Activated B cell treated with CpG ODN at 0.5 μM for 24 hours (primary cell): ENCODE measurements around the gene WIPF2. TPM values are rescaled to one million over a fixed set of nuclear protein-coding genes. Genes with fewer than 3 reads are reported as not detected.
A peak's percentile ranks its signal among the peaks of the same experiment; 100 is the strongest.

Experiments used
- ATAC-seq: fragments of 200-7000 bp; cut with Tn5 transposase; one replicate; pipeline ENCODE4 v1.10.0; 2021; ENCODE audit warnings: low read depth, mild to moderate bottlenecking, moderate library complexity
- CTCF ChIA-PET: fragments of 350-600 bp; sonication (Branson Sonifier 250); formaldehyde crosslinking; loops from one replicate; lab custom pipeline; 2021; ENCODE audit warnings: antibody characterized with exemption; lab: Charles Lee
- POLR2A ChIA-PET: fragments of 350-600 bp; sonication (Branson Sonifier 250); formaldehyde crosslinking; loops from one replicate; lab custom pipeline; 2021; ENCODE audit warnings: antibody characterized with exemption; lab: Charles Lee
- DNase-seq: peaks from one replicate; pipeline ENCODE4 v3.0.0; 2022
- H3K27ac Mint-ChIP-seq: one replicate; pipeline ENCODE4 v1.8.0; 2020; ENCODE audit warnings: mixed read lengths
- H3K27me3 Mint-ChIP-seq: one replicate; pipeline ENCODE4 v1.8.0; 2021; ENCODE audit warnings: mixed read lengths
- H3K36me3 Mint-ChIP-seq: one replicate; pipeline ENCODE4 v1.8.0; 2021; ENCODE audit warnings: low read depth, mixed read lengths
- H3K4me1 Mint-ChIP-seq: one replicate; pipeline ENCODE4 v1.8.0; 2021; ENCODE audit warnings: mixed read lengths
- H3K4me3 Mint-ChIP-seq: one replicate; pipeline ENCODE4 v1.8.0; 2020; ENCODE audit warnings: mild to moderate bottlenecking, mixed read lengths
- H3K9me3 Mint-ChIP-seq: one replicate; pipeline ENCODE4 v1.8.0; 2020; ENCODE audit warnings: mixed read lengths
- CTCF ChIP-seq: fragments of 200-600 bp; IDR thresholded peaks from one replicate; pipeline ENCODE4 v1.8.0; 2022; ENCODE audit warnings: antibody characterized with exemption, mild to moderate bottlenecking
- intact Hi-C: fragments of 100-400 bp; cut with micrococcal nuclease; formaldehyde crosslinking; loops from one replicate; pipeline ENCODE4 v1.15.1; 2024
- total RNA-seq: library from RNA; stranded (reverse); gene quantifications from 2 replicates; pipeline ENCODE4 v1.2.3, GENCODE V29; 2022

The WIPF2 gene
- total RNA-seq, 1 donor from 2014 or later, result 32.9 TPM

- intact Hi-C loops, result no loop called here
- POLR2A ChIA-PET, result interaction anchor here (0.6 to 0.9 kb wide), 2 partner anchors 13 to 58 kb away, joined by 3 to 4 read pairs; no protein-coding TSS in a partner anchor
- ATAC-seq, result no peak
These were observed 41.0 kb upstream of the WIPF2 start for GRCh38 chr17:40178021-40178601.

GRCh38 chr17:40178660-40179059 is 40.4 kb upstream of the WIPF2 start:
- H3K9me3 Mint-ChIP-seq, result no peaks in the 10 kb centered on the region
- no peak for DNase-seq
- H3K36me3 Mint-ChIP-seq, result peaks cover 15% of the 10 kb centered on the region
- H3K4me1 Mint-ChIP-seq, result peaks cover 10% of the 10 kb centered on the region
- peak overlapping the region; percentile 42 for H3K4me3 Mint-ChIP-seq
- no peak for TF ChIP-seq CTCF
- intact Hi-C loops, result no loop called here
- CTCF ChIA-PET, result interaction anchor here (1.2 kb wide), 2 partner anchors 9 to 65 kb away, joined by 3 read pairs; no protein-coding TSS in a partner anchor
- POLR2A ChIA-PET, result interaction anchor here (0.6 to 0.9 kb wide), 4 partner anchors 13 to 572 kb away, joined by 3 to 6 read pairs (median 4); no protein-coding TSS in a partner anchor
- no peak for ATAC-seq
- H3K27me3 Mint-ChIP-seq, result no peaks in the 10 kb centered on the region
- no peak overlapping the region for H3K27ac Mint-ChIP-seq

More at GRCh38 chr17:40178021-40178601, 41.0 kb upstream of the WIPF2 start:
- peak overlapping the region; percentile 42 for H3K4me3 Mint-ChIP-seq
- TF ChIP-seq CTCF, result no peak
- peaks cover 20% of the 10 kb centered on the region for H3K36me3 Mint-ChIP-seq
- CTCF ChIA-PET, result no interaction called here
- DNase-seq, result peak; percentile 27
- peaks cover 10% of the 10 kb centered on the region for H3K4me1 Mint-ChIP-seq
- H3K27me3 Mint-ChIP-seq, result no peaks in the 10 kb centered on the region
- H3K27ac Mint-ChIP-seq, result no peak overlapping the region
- H3K9me3 Mint-ChIP-seq, result no peaks in the 10 kb centered on the region

GRCh38 chr17:40179923-40180659 is 39.0 kb upstream of the WIPF2 start:
- Mint-ChIP-seq H3K36me3 (peaks cover 7% of the 10 kb centered on the region), H3K4me3 (no peak overlapping the region), H3K9me3 (no peaks in the 10 kb centered on the region), H3K4me1 (peaks cover 10% of the 10 kb centered on the region), H3K27ac (no peak overlapping the region), H3K27me3 (no peaks in the 10 kb centered on the region)
- DNase-seq (no peak), ATAC-seq (no peak)
- ChIA-PET CTCF (interaction anchor here (1.2 to 1.4 kb wide), 3 partner anchors 8 to 67 kb away, joined by 3 to 4 read pairs (median 3); no protein-coding TSS in a partner anchor), POLR2A (no interaction called here)
- intact Hi-C loops, result no loop called here
- no peak for TF ChIP-seq CTCF

- DNase-seq, result no peak
- Mint-ChIP-seq H3K9me3 (no peaks in the 10 kb centered on the region), H3K4me1 (peaks cover 10% of the 10 kb centered on the region), H3K36me3 (peaks cover 5% of the 10 kb centered on the region), H3K4me3 (no peak overlapping the region), H3K27ac (no peak overlapping the region), H3K27me3 (no peaks in the 10 kb centered on the region)
- intact Hi-C loops, result no loop called here
- ATAC-seq, result no peak
- TF ChIP-seq CTCF, result no peak
- CTCF ChIA-PET, result interaction anchor here (1.4 kb wide), 1 partner anchor 12 kb away, joined by 4 read pairs; no protein-coding TSS in a partner anchor
- POLR2A ChIA-PET, result no interaction called here
These were observed 38.4 kb upstream of the WIPF2 start for GRCh38 chr17:40180694-40181093.

GRCh38 chr17:40181205-40181604 is 37.9 kb upstream of the WIPF2 start:
- TF ChIP-seq CTCF, result no peak
- ChIA-PET CTCF (no interaction called here), POLR2A (no interaction called here)
- Mint-ChIP-seq H3K36me3 (peaks cover under 1% of the 10 kb centered on the region), H3K4me1 (peaks cover 10% of the 10 kb centered on the region), H3K27ac (no peak overlapping the region), H3K9me3 (no peaks in the 10 kb centered on the region), H3K27me3 (no peaks in the 10 kb centered on the region), H3K4me3 (no peak overlapping the region)
- DNase-seq (no peak), ATAC-seq (no peak)
- intact Hi-C loops, result no loop called here
